KMS-11 (cell line): ENCODE measurements around the gene STPG1.

Experiments
- H2AFZ ChIP-seq: fragments of 200-600 bp; sonication (generic); 2 replicates; pipeline ENCODE4 v1.6.1; 2016; ENCODE audit warnings: antibody characterized with exemption, mixed run types, low read depth
- H3K27ac ChIP-seq: fragments of 200-600 bp; sonication (generic); 2 replicates; pipeline ENCODE4 v1.6.1; 2016; ENCODE audit warnings: mild to moderate bottlenecking, mixed run types
- H3K27me3 ChIP-seq: fragments of 200-600 bp; sonication (generic); 2 replicates; pipeline ENCODE4 v1.6.1; 2017; ENCODE audit warnings: mild to moderate bottlenecking, low read depth, mixed run types, moderate library complexity; ENCODE audit not compliant: insufficient read depth
- H3K36me3 ChIP-seq: fragments of 200-600 bp; sonication (generic); 2 replicates; pipeline ENCODE4 v1.6.1; 2017; ENCODE audit warnings: mild to moderate bottlenecking, mixed run types; ENCODE audit not compliant: insufficient read depth
- H3K4me1 ChIP-seq: fragments of 200-600 bp; sonication (generic); 2 replicates; pipeline ENCODE4 v1.6.1; 2016; ENCODE audit warnings: mild to moderate bottlenecking, low read depth, mixed run types; ENCODE audit not compliant: poor library complexity, severe bottlenecking
- H3K4me2 ChIP-seq: fragments of 200-600 bp; sonication (generic); 2 replicates; pipeline ENCODE4 v1.7.0; 2016; ENCODE audit warnings: mild to moderate bottlenecking, mixed run types
- H3K4me3 ChIP-seq: fragments of 200-600 bp; sonication (generic); IDR thresholded peaks from 2 replicates; pipeline ENCODE4 v1.6.1; 2017; ENCODE audit warnings: low read depth, low read length, mixed read lengths; ENCODE audit not compliant: insufficient read depth
- H3K79me2 ChIP-seq: fragments of 200-600 bp; sonication (generic); 2 replicates; pipeline ENCODE4 v1.6.1; 2016; ENCODE audit warnings: low read depth, mixed run types; ENCODE audit not compliant: insufficient read depth
- H3K9ac ChIP-seq: fragments of 200-600 bp; sonication (generic); 2 replicates; pipeline ENCODE4 v1.6.1; 2016; ENCODE audit warnings: mild to moderate bottlenecking, mixed run types
- H4K20me1 ChIP-seq: fragments of 200-600 bp; sonication (generic); 2 replicates; pipeline ENCODE4 v1.6.1; 2016; ENCODE audit warnings: mild to moderate bottlenecking, mixed run types; ENCODE audit not compliant: insufficient read depth
- TF ChIP-seq, protein P1 (sequence below): fragments of 200-600 bp; sonication (generic); conservative IDR thresholded peaks from 2 replicates; pipeline ENCODE4 v1.6.1; 2017; ENCODE audit warnings: low read depth, mild to moderate bottlenecking, antibody characterized with exemption, low read length, moderate library complexity, mixed read lengths

Gene STPG1

DNA sequence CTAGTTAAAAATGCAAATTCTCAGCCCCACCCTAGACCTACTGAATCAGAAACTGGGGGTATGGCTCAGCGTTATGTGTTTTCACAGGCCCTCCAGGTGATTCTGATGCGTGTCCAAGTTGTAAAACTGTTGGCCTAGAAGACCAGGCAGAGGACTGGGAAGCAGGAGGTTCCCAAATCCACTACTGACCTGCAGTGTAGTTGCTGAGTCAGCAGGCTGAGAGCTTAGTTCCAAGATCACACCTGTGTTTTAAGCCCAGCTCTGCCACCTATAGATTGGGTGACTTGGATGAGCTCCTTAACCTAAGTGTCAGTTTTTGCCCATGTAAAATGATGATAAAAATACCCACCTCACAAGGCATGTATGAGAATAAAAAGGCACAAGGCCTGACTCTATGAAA, 90.3 kb downstream of the STPG1 start:
- no peak overlapping the region for H3K27ac ChIP-seq
- peaks cover 50% of the 10 kb centered on the region for H3K27me3 ChIP-seq
- H3K36me3 ChIP-seq: no peaks in the 10 kb centered on the region
- TF ChIP-seq, protein P1, sequence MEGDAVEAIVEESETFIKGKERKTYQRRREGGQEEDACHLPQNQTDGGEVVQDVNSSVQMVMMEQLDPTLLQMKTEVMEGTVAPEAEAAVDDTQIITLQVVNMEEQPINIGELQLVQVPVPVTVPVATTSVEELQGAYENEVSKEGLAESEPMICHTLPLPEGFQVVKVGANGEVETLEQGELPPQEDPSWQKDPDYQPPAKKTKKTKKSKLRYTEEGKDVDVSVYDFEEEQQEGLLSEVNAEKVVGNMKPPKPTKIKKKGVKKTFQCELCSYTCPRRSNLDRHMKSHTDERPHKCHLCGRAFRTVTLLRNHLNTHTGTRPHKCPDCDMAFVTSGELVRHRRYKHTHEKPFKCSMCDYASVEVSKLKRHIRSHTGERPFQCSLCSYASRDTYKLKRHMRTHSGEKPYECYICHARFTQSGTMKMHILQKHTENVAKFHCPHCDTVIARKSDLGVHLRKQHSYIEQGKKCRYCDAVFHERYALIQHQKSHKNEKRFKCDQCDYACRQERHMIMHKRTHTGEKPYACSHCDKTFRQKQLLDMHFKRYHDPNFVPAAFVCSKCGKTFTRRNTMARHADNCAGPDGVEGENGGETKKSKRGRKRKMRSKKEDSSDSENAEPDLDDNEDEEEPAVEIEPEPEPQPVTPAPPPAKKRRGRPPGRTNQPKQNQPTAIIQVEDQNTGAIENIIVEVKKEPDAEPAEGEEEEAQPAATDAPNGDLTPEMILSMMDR: no peak
- H4K20me1 ChIP-seq: no peaks in the 10 kb centered on the region
- peaks cover 42% of the 10 kb centered on the region for H3K4me1 ChIP-seq
- peak overlapping the region; percentile 94; the same call in 1 of the 2 replicates for H3K4me2 ChIP-seq
- no peaks in the 10 kb centered on the region for H3K79me2 ChIP-seq
- no peak overlapping the region for H2AFZ ChIP-seq
- H3K4me3 ChIP-seq: no peak overlapping the region
- H3K9ac ChIP-seq: no peak overlapping the region

DNA sequence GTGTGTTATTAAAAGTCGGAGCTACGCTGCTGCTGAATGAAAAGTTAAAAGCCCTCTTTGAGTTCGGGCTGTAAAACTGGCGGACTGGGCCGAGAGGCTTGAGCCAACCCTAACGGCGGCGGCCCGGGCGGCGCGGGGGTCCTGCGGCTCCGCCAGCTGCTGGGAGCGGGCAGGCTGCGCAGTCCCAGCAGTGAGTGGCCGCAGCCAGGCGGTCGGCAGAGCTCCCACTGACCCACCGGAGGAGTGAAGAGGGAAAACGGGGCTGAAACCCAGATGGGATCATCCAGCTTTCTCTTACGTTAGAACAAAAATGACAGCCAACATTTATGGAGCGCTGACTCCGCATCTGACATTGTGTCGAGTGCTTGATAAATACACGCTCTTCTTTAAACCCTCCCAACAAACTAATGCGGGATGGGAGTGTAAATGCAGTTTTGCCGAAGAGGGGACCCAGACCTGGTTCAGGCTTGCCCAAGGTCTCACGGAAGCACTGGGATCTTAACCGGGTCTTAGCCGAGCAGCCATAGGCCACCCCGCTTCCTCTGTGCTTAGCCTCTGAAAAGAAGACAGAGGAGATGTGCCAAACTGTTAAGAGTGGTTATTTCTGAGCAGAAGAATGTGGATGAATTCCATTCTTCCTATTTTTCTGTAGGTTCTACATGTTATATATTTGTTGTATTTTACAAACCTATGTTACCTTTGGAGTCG, 91.0 kb downstream of the STPG1 start:
- Histone ChIP-seq H3K27ac (no peak overlapping the region), H3K27me3 (peaks cover 50% of the 10 kb centered on the region), H4K20me1 (no peaks in the 10 kb centered on the region), H3K9ac (peak overlapping the region; percentile 55; the same call in 1 of the 2 replicates), H3K79me2 (no peaks in the 10 kb centered on the region), H3K4me1 (peaks cover 42% of the 10 kb centered on the region), H3K4me2 (peak overlapping the region; percentile 94), H3K36me3 (no peaks in the 10 kb centered on the region), H2AFZ (peak overlapping the region; percentile 86; the same call in 1 of the 2 replicates), H3K4me3 (peak overlapping the region; percentile 79)
- TF ChIP-seq, protein P1: no peak

DNA sequence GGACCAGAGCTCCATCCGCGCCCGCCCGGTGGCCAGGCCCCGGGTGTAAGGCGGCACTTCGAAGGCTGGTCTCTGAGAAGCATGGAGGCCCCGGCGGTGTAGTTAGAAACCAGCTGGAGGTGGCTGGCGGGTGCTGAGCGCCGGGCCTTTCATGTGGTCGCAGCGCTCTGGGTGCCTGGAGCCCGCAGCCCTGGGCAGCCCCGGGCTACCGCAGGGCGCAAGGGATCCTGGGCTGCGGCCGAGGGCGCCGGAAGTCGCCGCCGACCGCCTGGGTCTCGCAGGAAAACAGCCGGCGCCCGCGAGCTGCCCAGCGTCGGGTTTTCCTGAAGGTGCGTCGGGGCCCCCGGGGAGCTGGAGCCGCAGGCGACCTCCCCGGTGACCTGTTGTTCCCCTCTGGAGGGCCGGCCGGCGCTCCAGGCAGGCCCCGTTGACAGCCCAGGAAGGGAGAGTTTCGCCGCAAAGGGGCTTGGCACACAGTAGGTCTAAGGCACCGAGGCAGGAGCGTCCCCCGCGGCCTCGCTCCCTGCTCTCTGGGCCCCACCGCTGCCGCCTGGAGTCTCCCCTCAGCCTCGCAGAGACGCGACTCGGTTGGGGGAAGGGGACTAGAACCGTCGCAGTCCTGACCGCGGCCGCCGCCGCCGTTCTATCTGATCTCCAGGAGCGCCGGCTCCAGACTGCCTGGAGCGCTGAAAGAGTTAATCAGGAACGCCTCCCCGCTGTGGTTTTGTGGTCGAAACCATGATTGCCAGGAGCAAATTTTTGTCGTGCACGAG, 91.7 kb downstream of the STPG1 start:
- H3K36me3 ChIP-seq: no peaks in the 10 kb centered on the region
- H3K4me3 ChIP-seq: peak overlapping the region; percentile 84
- peaks cover 50% of the 10 kb centered on the region for H3K27me3 ChIP-seq
- H3K4me1 ChIP-seq: peaks cover 42% of the 10 kb centered on the region
- peak overlapping the region; percentile 51 for H3K27ac ChIP-seq
- H2AFZ ChIP-seq: peak overlapping the region; percentile 86
- H4K20me1 ChIP-seq: no peaks in the 10 kb centered on the region
- no peaks in the 10 kb centered on the region for H3K79me2 ChIP-seq
- TF ChIP-seq, protein P1: no peak
- peak overlapping the region; percentile 55; the same call in 1 of the 2 replicates for H3K9ac ChIP-seq
- peak overlapping the region; percentile 94 for H3K4me2 ChIP-seq

DNA sequence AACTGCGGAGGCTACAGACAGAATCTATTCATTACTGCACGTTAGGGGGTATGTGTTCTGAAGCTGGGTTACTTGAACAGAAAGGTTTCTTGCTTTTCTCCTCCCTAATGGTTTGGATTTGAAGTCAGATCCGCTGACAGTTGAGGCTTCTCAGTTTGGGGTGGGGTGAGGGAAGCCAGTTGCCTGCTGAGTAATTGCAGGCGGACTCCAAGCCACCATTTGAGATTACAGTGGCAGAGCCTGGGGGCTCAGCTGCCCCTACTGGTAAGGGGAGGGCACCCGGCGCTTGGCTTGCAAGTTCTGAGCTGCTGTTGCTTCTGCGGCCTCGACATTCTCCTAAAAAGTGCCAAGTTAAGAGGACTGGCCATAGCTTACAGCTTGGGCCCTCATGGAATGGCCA, 92.5 kb downstream of the STPG1 start:
- H3K36me3 ChIP-seq: no peaks in the 10 kb centered on the region
- peak overlapping the region; percentile 86; the same call in 1 of the 2 replicates for H2AFZ ChIP-seq
- H3K4me2 ChIP-seq: peak overlapping the region; percentile 94
- H3K9ac ChIP-seq: no peak overlapping the region; the same call in 1 of the 2 replicates
- H3K4me1 ChIP-seq: peaks cover 42% of the 10 kb centered on the region
- TF ChIP-seq, protein P1: no peak
- H3K27me3 ChIP-seq: peaks cover 50% of the 10 kb centered on the region
- H4K20me1 ChIP-seq: no peaks in the 10 kb centered on the region
- no peak overlapping the region for H3K4me3 ChIP-seq
- H3K79me2 ChIP-seq: no peaks in the 10 kb centered on the region
- no peak overlapping the region for H3K27ac ChIP-seq
